Measurements from ENCODE around the gene MKRN2OS. TPM values are rescaled to one million over a fixed set of nuclear protein-coding genes. Genes with fewer than 3 reads are reported as not detected.

Gene MKRN2OS
- total RNA-seq, 1 donor from 2014 or later = not detected

DNA sequence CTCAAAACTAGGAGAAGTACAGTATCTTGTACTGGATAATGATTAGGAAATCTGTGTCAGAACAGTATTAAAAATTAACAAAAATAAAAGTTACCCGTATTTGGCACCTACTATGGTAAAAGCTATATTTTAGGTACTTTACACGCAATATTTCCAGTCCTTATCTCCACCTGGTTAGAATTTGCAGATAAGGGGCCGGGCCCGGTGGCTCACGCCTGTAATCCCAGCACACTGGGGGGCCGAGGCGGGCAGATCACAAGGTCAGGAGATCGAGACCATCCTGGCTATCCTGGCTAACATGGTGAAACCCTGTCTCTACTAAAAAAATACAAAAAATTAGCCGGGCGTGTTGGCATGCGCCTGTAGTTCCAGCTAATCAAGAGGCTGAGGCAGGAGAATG lies 28.4 kb downstream of the MKRN2OS start:
- no peak for DNase-seq (ENCODE audit: extremely low read depth, low read depth, low spot score)

DNA sequence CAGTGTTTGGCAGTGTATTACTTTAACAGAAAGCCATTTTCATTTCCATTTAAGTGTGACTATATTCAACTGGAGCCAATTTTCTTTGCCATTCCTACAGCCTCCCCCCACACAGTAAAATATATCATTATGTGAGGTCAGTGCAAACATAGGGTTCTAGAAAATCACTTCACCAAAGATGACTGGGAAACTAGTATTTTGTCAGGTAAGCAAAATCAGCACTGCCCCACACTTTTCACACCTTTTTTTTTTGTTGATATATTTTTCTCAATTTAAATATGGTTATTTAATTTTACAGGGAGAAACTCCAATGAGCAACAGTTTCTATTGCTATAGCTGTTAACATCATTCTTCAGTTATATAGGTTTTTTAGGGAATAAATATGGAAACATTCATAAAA lies 29.7 kb downstream of the MKRN2OS start:
- no peak for DNase-seq (ENCODE audit: extremely low read depth, low read depth, low spot score)

DNA sequence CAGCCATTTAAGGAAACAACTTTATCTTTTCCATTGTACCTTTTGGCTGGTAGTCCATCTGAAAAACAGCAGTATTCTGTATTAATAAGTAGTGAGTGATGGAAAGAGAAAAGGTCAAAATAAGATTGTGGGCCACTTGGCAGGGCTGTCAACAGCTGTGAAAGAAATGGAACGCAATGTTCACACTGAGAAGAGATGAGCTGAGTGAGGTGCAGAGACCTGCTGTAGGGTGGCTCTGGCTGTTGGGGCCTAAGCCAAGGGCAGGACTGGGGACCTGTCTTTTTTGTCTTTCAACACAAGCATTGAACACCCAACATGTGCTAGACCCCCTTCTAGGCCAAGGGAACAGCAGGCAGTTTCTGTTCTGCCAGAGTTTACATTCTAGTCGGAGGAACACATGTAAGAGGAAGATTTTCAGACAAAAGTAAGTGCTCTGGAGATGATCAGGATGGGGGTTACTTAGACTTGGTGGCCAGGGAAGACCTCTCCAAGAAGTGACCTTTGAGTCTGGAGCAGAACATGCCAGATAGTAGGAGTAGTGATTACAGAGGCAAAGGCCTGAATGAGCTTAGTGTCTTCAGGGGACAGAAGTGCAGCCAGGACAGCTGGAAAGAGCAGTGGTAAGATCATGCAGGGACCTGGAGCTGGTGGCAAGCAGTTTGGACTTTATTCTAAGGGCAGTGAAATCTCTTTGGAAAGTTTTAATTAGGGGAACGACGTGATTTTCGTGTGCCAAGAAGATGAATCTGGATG lies 31.4 kb downstream of the MKRN2OS start:
- no peak for DNase-seq (ENCODE audit: extremely low read depth, low read depth, low spot score)

DNA sequence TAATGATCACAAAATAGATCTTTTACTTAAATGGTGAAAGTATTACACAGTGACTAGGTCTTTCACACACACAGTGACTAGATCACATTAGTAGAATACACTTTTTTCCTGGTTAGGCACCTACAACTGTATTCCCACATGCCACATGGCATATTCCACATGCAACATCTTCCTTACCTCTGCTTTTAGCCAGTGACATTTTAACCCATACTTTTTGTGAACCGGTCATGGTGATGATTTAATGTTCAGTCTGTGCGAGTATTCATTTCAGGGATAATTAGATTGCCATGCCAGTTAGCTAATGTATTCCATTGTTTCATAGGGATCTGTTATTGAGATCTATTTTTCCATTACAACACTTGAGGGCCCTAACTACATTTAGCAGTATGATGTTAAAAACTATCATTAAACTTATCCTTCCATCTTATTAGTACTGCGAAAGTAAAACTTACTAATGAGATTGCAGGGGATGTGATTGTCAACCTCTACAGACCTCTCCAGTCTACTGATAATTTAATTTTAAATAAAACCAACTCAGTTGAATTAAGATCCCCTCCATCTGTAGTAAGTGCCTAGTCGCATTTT lies 32.7 kb downstream of the MKRN2OS start:
- DNase-seq (ENCODE audit: extremely low read depth, low read depth, low spot score) = no peak

DNA sequence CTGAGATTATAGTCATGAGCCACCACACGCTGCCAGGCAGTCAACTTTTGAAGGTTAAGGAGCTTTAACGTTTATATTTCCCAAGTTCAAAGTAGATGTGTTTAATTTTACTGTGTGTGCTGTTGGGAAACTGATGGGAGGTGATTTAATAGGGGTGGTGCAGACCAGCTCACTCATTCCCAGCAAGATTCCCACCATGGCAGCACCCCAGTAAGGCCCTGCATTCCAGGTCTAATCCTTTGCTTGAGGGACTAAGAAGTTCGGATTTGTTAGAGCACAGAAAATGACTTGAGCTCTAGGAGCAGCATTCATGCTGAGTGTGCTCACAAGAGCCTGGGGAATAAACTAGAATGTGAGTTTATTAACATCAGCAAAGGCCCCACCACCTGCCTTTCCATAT lies 35.8 kb downstream of the MKRN2OS start:
- DNase-seq (ENCODE audit: extremely low read depth, low read depth, low spot score) = no peak

DNA sequence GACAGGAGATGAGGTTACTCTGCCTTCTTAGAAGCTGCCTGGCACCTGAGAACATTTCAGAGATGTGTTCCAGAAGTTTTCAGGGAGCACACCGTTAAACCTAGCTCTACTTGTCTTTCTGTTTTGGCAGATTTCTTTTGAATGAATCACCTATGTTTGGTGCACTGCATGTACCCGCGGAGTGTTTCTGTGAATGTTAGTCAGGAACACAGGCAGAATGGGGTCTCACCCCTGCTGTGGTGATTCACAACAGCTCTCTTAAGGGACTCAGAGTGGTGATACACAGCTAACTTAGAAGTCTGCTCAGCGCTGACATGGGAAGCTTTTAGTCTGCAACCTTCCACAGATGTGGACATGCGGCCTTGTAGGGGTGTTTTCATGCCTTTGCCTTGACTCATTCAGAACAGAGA lies 37.0 kb downstream of the MKRN2OS start:
- no peak for DNase-seq (ENCODE audit: extremely low read depth, low read depth, low spot score)

DNA sequence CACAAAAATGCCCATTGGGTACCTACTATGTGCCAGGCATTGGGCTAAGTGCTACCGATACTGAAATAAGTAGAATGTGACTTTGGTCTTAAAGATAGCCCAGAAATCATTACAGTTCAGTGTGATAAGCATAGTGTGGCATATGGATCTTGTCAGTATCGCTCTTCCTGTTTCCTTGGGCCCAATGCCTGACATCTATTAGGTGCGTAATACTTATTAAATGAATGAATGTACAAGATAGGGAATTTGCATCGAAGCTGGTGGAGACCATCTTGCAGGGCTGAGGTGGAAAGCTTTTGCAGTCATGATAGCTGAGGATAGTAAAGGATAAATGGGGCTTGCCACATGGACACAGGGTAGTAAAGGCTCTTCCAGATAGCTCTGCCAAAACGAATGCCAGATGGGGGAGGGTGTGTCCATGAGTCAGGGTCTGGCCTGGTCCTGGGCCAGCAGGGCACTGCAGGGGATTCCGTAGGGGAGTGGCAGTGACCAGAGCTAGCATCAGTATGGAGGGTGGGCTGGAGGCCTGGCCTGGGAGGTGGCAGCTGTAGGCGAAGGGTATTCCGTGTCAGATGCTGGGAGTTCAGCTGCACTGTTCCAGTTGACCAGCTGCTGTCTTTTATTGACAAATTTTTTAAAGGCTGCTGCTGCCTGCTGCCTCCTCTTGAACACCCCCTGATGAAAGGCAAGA lies 37.6 kb downstream of the MKRN2OS start:
- no peak for DNase-seq (ENCODE audit: extremely low read depth, low read depth, low spot score)

DNA sequence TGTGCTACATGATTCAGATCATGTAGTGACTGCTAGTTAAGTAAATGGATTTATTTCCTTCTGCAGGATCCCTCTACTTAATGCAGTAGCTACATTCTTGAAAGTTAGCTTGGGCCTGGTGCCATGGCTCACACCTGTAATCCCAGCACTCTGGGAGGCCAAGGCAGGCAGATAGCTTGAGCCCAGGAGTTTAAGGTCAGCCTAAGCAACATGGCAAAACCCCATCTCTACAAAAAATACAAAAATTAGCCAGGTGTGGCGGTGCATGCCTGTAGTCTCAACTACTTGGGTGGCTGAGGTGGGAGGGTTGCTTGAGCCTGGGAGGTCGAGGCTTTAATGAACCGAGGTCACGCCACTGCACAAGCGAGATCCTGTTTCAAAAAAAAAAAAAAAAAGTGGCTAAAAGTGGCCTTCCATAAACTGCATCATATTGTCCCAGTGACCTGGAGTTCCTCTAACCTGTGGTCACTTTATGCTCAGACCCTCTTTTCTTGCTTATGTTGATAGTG lies 39.0 kb downstream of the MKRN2OS start:
- no peak for DNase-seq (ENCODE audit: extremely low read depth, low read depth, low spot score)

DNA sequence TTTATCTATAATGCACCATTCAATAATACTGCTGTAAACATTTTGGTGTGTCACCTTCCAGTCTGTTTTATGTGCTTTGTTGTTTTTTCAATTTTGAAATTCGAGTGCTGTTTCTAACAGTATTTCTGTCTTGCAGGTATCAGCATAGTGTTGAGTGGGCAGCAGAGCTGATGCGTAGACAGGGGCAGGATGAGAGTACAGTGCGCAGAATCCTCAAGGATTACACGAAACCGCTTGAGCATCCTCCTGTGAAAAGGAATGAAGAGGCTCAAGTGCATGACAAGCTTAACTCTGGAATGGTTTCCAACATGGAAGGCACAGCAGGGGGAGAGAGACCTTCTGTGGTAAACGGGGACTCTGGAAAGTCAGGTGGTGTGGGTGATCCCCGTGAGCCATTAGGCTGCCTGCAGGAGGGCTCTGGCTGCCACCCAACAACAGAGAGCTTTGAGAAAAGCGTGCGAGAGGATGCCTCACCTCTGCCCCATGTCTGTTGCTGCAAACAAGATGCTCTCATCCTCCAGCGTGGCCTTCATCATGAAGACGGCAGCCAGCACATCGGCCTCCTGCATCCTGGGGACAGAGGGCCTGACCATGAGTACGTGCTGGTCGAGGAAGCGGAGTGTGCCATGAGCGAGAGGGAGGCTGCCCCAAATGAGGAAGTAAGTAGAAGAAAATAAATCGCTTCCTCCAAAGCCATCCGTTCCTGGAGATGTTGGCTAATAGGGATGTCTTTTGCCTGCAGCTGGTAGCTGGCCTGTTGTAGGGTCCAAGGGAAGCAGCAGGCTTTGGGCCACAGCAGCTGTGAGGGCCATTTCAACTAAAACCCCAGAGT lies 42.0 kb downstream of the MKRN2OS start:
- no peak for DNase-seq (ENCODE audit: extremely low read depth, low read depth, low spot score)

DNA sequence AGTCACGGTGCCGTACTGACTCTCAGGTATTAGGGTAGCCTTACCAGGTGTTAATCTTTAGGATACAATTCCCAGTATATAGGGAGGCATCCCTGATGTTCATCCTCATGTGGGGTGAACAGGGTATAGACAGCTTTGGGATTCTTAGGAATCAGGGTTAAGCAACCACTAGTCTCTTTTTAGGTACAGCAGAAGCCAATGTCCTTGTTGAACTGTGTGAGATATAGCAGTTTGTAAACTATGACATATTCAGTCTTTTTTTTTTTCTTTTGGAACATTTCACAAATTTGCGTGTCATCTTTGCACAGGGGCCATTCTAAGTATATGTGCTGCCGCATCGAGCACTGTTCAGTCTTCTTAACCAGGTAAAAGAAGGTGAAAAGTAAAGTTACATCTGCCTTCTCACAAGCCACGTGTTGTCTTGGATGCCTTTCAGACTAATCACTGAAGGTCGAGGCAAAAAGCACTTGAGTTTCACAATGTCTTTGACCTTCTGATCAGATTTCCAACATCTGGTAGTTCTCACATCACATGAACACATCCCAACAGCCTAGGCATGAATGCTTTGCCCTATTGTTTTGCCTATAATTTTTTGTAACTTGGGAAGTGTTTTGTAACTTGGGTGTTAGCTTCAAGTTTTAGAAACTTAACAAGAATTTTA lies 43.8 kb downstream of the MKRN2OS start:
- no peak for DNase-seq (ENCODE audit: extremely low read depth, low read depth, low spot score)

DNA sequence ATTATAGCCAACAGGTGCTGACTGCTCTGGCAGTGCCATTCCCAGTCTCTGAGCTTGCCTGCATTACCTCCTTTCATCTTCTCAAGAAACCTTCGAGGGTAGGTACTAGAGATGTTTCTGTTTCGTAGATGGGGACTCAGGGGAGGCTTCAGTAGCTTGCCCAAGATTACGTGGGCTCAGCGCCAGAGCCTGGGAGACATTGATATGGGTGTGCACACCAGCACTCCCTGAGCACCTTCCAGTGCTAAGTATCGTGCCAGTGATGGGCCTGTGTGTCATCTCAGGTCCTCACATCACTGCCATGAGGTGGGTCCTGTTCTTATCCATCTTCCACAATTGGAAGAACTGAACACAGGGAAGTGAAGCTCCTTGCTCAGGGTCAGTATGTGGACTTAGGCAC lies 45.8 kb downstream of the MKRN2OS start:
- no peak for DNase-seq (ENCODE audit: extremely low read depth, low read depth, low spot score)

DNA sequence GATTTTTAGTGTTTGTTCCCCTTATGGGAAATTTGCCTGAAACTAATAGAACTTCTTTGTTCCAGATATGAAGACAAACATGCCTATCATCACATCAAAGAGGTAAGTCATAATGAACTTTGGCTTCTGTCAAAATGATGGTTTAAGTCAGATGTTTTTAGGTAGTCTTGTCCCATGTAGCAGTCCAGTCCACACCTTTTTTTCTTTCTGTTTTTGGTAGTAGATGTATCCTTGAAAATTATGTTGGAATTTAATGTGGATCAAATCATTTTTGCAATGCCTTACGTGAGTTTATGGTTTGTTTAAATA lies 48.9 kb downstream of the MKRN2OS start:
- DNase-seq (ENCODE audit: extremely low read depth, low read depth, low spot score) = no peak

DNA sequence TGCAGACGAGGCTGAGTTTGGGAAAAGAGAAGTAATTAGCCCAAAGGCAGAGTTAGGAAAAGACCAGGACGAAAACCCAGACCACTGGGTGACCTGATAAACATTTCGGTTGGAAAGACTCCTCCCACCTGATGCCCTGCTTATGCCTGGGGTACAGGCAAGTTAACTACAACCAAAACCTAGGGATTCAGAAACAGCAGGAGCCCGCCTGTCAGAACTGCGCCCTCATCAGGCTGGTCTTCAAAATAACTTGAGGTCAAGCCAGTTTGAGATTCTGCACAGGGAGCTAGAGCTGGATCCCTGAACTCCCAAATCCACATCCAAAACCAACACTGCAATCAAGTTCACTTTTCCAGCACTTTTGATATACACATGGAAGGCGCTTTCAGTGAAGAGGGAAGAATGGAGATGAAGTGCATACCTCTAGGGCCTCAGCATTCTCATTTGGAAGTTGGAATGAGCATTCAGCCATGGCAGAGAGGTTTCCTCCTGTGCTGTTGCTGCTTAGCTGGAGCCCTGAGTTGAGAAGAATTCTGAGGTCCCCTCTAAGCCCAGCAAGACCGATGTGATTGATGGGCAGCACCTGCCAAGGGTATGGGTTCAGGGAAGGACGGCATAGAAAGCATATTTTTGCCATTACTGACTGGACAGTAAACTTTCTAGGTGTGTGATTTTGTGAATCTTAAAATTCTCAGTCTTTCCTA lies 49.4 kb downstream of the MKRN2OS start:
- no peak for DNase-seq (ENCODE audit: extremely low read depth, low read depth, low spot score)

DNA sequence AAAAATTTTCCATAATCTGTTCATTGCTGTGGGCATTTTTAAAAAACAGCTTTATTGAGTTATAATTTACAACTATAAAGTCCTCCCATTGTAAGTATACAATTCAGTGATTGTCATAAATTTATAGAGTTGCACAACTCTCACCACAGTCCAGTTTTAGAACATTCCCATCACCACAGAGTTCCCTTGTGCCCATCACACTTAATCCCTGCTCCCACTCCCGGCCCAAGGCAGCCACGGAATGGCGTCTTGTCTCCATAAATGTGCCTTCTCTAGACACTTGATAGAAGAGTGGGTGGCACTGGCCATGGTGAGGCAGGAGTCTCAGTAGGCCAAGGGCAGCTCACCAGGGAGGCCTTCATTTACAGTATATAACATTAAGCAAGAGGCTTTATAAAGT lies 54.8 kb downstream of the MKRN2OS start:
- no peak for DNase-seq (ENCODE audit: extremely low read depth, low read depth, low spot score)

DNA sequence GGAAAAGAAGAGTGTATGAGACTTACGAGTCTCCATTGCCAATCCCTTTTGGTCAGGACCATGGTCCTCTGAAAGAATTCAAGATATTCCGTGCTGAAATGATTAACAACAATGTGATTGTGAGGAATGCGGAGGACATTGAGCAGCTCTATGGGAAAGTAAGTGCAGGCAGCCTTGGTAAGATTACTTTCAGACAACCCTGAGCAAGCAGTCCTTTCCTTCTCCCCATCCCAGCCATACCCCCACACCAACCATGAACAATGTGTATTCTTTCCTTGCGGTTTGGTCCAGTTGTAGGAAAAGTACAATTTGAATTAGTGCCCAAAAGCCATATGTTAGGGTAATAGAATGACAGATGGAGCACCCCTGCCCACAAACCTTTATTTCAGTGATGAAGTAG lies 55.5 kb downstream of the MKRN2OS start:
- DNase-seq (ENCODE audit: extremely low read depth, low read depth, low spot score) = no peak

Other genes with a start within 250 kb of the MKRN2OS start
- gene TSEN2, start 61.0 kb downstream of the MKRN2OS start, total RNA-seq = 5.7 and 11.3 TPM in 2 replicates
- 35.6 and 38.7 TPM in 2 replicates for gene MKRN2, start 11.6 kb upstream of the MKRN2OS start, total RNA-seq
- 55.7 and 72.3 TPM in 2 replicates for gene RAF1, start 118.6 kb upstream of the MKRN2OS start, total RNA-seq
- not detected in 2 replicates for gene TMEM40, start 213.8 kb upstream of the MKRN2OS start, total RNA-seq